ENCODE data around the gene QSOX2. TPM values are rescaled to one million over a fixed set of nuclear protein-coding genes. Genes with fewer than 3 reads are reported as not detected.

Gene QSOX2
- total RNA-seq, 1 donor from 2014 or later, result 24.9 TPM

DNA sequence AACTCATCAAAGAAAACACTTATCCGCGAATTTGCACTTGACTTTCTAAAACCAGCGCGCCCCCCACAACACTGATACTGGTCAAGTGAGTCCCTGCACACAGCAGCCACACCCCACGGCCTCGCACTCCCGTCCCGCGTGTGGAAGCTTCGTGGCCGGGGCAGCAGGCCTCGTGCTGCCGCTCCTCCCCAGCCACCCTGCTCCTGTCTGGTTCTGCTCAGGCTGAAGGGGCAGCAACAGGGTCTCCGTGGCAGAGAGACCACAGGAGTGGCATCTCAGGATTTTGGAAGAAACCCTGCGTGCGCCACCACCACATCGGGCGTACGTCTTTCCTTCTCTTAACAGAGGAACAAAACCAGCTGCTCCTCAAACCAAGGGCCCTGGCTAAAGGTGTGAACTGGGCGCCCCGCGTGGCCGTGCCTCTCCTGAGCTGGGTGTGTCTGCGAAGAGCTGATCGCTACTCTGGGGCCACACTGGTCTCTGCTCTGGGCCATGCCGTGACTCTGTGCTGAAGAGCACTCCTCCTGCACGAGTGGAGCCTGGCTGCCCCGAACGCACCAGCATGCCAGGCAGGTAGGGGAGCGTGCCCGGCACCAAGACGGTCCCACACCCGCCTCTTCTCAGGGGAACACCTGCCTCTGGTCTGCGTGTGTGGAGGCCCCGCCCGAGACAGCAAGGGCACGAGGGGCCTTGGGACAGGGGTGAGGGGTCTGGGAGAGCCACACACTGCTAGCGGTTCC lies 23.3 kb downstream of the QSOX2 start:
- H3K4me1 Mint-ChIP-seq (ENCODE audit: low read depth), result peaks cover 9% of the 10 kb centered on the region
- H3K4me3 Mint-ChIP-seq (ENCODE audit: low read depth), result no peak overlapping the region
- H3K9me3 Mint-ChIP-seq, result no peaks in the 10 kb centered on the region
- peaks cover 55% of the 10 kb centered on the region for H3K36me3 Mint-ChIP-seq (ENCODE audit: low read depth)
- no peak overlapping the region for H3K27ac Mint-ChIP-seq
- no peaks in the 10 kb centered on the region for H3K27me3 Mint-ChIP-seq (ENCODE audit: low read depth)
- intact Hi-C loops (cut with micrococcal nuclease), result no loop called here
- DNase-seq (ENCODE audit: low spot score), result no peak

DNA sequence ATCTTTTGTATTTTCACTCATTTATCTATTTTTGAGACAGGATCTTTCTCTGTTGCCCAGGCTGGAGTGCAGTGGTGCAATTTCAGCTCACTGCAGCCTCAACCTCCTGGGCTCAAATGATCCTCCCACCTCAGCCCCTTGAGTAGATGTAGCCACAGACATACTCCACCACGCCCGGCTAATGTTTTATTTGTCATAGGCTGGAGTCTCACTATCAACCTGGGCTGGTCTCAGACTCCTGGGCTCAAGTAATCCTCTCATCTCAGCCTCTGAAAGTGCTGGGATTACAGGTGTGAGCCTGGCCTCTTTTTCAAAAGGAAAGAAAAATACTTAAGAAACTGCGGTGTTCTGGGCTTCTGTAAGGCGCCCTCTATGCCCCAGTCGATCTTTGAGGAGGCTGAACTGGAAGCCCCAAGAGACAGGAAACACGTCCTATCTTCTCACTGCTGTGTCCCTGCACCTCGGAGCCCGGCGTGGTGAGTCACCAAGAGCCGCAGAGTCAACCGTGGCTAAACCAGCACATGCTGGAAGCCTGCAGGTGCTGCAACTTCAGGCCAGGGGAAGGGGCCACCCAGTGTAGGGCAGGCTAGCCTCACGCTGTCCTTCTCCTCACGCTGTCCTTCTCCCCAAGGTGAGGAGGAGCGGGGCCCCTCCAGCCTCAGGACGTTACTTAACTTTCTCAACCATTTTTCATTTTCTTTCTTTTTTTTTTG lies 25.4 kb downstream of the QSOX2 start:
- Mint-ChIP-seq H3K4me1 (ENCODE audit: low read depth) (peaks cover 8% of the 10 kb centered on the region), H3K9me3 (no peaks in the 10 kb centered on the region), H3K27me3 (ENCODE audit: low read depth) (no peaks in the 10 kb centered on the region), H3K4me3 (ENCODE audit: low read depth) (no peak overlapping the region), H3K36me3 (ENCODE audit: low read depth) (peaks cover 59% of the 10 kb centered on the region), H3K27ac (no peak overlapping the region)
- intact Hi-C loops (cut with micrococcal nuclease), result no loop called here
- no peak for DNase-seq (ENCODE audit: low spot score)

GRCh38 chr9:136219276-136219675 lies 26.3 kb downstream of the QSOX2 start:
- intact Hi-C loops (cut with micrococcal nuclease), result no loop called here
- Mint-ChIP-seq H3K27me3 (ENCODE audit: low read depth) (no peaks in the 10 kb centered on the region), H3K27ac (no peak overlapping the region), H3K4me3 (ENCODE audit: low read depth) (no peak overlapping the region), H3K36me3 (ENCODE audit: low read depth) (peaks cover 64% of the 10 kb centered on the region), H3K4me1 (ENCODE audit: low read depth) (peaks cover 5% of the 10 kb centered on the region), H3K9me3 (no peaks in the 10 kb centered on the region)
- DNase-seq (ENCODE audit: low spot score), result no peak

DNA sequence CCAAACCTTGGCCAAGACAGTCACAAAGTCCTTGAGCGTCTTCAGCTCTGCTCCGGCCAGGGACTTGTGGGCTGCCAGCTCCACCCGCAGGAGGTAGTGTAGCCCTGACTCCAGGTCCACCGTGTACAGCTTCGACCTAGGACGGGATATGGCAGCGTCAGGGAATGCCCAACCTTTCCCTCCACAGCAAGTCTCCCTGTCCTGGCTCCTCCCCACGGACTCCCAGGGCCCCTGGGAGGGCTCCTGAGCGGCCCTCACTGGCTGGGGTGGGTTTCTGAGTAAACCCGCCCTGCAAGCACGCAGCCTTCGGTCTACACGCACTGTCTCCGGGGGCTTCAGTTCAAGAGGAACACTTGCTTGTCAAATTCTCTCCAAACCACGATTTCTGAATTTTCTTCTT lies 26.9 kb downstream of the QSOX2 start:
- intact Hi-C loops (cut with micrococcal nuclease), result no loop called here
- no peaks in the 10 kb centered on the region for H3K27me3 Mint-ChIP-seq (ENCODE audit: low read depth)
- peaks cover 5% of the 10 kb centered on the region for H3K4me1 Mint-ChIP-seq (ENCODE audit: low read depth)
- peaks cover 68% of the 10 kb centered on the region for H3K36me3 Mint-ChIP-seq (ENCODE audit: low read depth)
- H3K4me3 Mint-ChIP-seq (ENCODE audit: low read depth), result no peak overlapping the region
- no peaks in the 10 kb centered on the region for H3K9me3 Mint-ChIP-seq
- no peak for DNase-seq (ENCODE audit: low spot score)
- H3K27ac Mint-ChIP-seq, result no peak overlapping the region

GRCh38 chr9:136218271-136218670 lies 27.3 kb downstream of the QSOX2 start:
- DNase-seq (ENCODE audit: low spot score), result no peak
- Mint-ChIP-seq H3K27me3 (ENCODE audit: low read depth) (no peaks in the 10 kb centered on the region), H3K4me1 (ENCODE audit: low read depth) (peaks cover 5% of the 10 kb centered on the region), H3K9me3 (no peaks in the 10 kb centered on the region), H3K27ac (no peak overlapping the region), H3K4me3 (ENCODE audit: low read depth) (no peak overlapping the region), H3K36me3 (ENCODE audit: low read depth) (peaks cover 68% of the 10 kb centered on the region)
- intact Hi-C loops (cut with micrococcal nuclease), result no loop called here

DNA sequence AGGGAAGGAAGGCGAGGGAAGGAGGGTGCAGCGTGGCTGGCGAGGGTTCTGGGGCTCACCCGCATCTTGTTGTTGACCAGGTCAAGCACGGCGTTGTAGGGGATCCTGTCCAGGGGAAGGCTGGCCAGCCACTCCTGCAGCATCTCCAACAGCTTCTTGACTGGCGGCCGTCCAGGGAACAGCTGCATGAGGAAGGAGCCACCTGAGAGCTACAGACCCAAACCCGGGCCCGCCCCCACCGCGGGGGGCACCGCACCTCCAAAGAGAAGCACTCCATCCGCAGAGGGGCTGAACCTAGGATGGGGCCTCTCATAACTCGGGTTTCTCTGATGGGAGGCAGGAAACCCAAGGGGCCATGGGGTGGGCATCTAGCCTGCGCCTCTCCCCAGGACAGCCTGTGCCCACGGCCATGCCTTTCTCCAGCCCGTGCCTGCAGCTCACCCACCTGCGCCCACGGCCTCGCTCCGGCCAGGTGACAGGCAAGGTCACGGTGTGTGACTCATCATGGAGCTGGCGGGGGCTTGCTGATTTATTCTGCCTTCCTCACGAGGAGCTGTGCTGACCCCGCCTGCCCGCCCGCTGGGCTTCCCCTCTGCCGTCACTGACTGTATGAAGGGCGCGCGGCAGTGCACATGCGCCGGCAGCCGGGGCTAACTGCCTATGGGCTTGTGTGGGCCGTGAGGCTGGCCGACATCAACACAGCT lies 28.9 kb downstream of the QSOX2 start:
- Mint-ChIP-seq H3K9me3 (no peaks in the 10 kb centered on the region), H3K4me1 (ENCODE audit: low read depth) (peaks cover 5% of the 10 kb centered on the region), H3K36me3 (ENCODE audit: low read depth) (peaks cover 70% of the 10 kb centered on the region), H3K27me3 (ENCODE audit: low read depth) (no peaks in the 10 kb centered on the region), H3K27ac (no peak overlapping the region), H3K4me3 (ENCODE audit: low read depth) (no peak overlapping the region)
- intact Hi-C loops (cut with micrococcal nuclease), result no loop called here
- no peak for DNase-seq (ENCODE audit: low spot score)

- Mint-ChIP-seq H3K36me3 (ENCODE audit: low read depth) (peaks cover 53% of the 10 kb centered on the region), H3K27ac (no peak overlapping the region), H3K4me3 (ENCODE audit: low read depth) (no peak overlapping the region), H3K4me1 (ENCODE audit: low read depth) (no peaks in the 10 kb centered on the region), H3K9me3 (no peaks in the 10 kb centered on the region), H3K27me3 (ENCODE audit: low read depth) (no peaks in the 10 kb centered on the region)
- no peak for DNase-seq (ENCODE audit: low spot score)
- intact Hi-C loops (cut with micrococcal nuclease), result no loop called here
Observed at GRCh38 chr9:136213733-136214132, 31.9 kb downstream of the QSOX2 start.

DNA sequence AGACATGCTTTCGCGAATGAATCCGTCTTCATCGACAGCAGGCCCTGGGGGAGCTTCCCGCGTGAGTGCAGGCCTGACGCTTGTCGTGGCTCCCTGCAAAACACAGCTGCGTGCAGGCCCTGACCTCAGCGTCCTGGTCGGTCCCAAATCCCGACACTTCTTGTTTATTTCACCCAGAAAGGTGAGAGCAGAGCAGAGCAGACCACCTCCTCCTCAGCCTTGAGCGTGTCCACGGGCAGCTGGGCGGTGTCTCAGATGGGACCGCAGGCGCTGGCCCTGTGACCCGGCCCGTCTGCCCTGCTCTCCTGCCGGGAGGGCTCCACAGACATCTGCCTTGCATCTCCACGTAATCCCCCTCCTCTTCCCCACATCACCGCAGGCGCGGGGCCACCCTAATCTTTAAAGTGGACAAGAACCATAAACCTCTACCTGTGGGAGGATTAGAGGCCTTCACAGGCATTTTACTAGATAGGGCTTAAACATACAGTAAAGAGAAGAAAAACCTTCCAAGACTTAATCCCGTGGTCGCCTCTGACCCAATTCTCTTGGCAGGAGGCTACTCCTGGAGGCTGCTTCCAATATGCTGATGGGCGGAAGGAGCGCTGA lies 33.2 kb downstream of the QSOX2 start:
- intact Hi-C loops (cut with micrococcal nuclease), result no loop called here
- Mint-ChIP-seq H3K27ac (no peak overlapping the region), H3K4me3 (ENCODE audit: low read depth) (no peak overlapping the region), H3K9me3 (no peaks in the 10 kb centered on the region), H3K4me1 (ENCODE audit: low read depth) (no peaks in the 10 kb centered on the region), H3K27me3 (ENCODE audit: low read depth) (no peaks in the 10 kb centered on the region), H3K36me3 (ENCODE audit: low read depth) (peaks cover 48% of the 10 kb centered on the region)
- DNase-seq (ENCODE audit: low spot score), result no peak

- Mint-ChIP-seq H3K4me3 (ENCODE audit: low read depth) (no peak overlapping the region), H3K9me3 (no peaks in the 10 kb centered on the region), H3K27ac (no peak overlapping the region), H3K27me3 (ENCODE audit: low read depth) (no peaks in the 10 kb centered on the region), H3K4me1 (ENCODE audit: low read depth) (no peaks in the 10 kb centered on the region), H3K36me3 (ENCODE audit: low read depth) (peaks cover 54% of the 10 kb centered on the region)
- no peak for DNase-seq (ENCODE audit: low spot score)
- intact Hi-C loops (cut with micrococcal nuclease), result no loop called here
Observed at GRCh38 chr9:136211441-136212344, 33.9 kb downstream of the QSOX2 start.

DNA sequence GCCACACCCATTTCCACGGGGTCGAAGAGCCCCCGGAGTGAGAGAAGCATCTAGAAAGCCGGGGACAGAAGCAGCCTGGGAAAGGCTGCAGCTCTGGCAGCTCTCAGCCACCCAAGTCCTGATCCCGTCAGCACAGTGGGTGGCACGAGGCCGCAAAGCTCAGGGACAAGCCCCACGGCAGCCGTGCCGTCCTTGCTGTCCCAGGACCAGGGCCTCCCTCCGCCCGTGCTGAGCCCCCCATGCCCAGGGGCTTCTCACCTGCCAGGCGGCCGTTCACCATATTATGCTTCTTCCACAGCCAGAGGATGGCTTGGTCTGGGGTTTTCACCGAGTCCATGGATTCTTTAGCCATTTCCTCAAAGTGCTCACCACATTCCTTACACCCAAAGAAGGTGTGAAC lies 34.6 kb downstream of the QSOX2 start:
- H3K9me3 Mint-ChIP-seq, result no peaks in the 10 kb centered on the region
- H3K27me3 Mint-ChIP-seq (ENCODE audit: low read depth), result peaks cover 2% of the 10 kb centered on the region
- H3K27ac Mint-ChIP-seq, result no peak overlapping the region
- peaks cover 56% of the 10 kb centered on the region for H3K36me3 Mint-ChIP-seq (ENCODE audit: low read depth)
- H3K4me3 Mint-ChIP-seq (ENCODE audit: low read depth), result no peak overlapping the region
- DNase-seq (ENCODE audit: low spot score), result no peak
- intact Hi-C loops (cut with micrococcal nuclease), result no loop called here
- no peaks in the 10 kb centered on the region for H3K4me1 Mint-ChIP-seq (ENCODE audit: low read depth)

DNA sequence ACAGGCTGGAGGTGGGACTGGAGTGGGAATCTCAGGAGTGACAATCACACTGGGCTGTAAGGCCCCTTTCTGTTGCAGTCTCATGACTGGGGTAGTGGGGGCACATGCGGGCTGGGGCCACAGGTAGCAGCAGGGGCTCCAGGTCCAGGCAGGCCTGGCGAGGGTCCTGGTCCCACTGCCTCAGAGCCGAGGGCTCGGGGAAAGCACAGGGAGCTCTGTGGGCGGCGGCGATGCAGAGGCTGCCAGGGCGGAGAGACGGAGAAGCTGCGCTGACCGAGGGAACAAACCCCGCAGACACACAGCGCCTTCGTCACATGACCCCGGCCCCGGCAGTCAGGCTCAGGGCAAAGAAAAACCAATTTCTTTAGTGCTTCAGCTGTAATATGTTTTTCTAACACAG lies 35.3 kb downstream of the QSOX2 start:
- Mint-ChIP-seq H3K36me3 (ENCODE audit: low read depth) (peaks cover 50% of the 10 kb centered on the region), H3K9me3 (no peaks in the 10 kb centered on the region), H3K27me3 (ENCODE audit: low read depth) (peaks cover 2% of the 10 kb centered on the region), H3K27ac (no peak overlapping the region), H3K4me1 (ENCODE audit: low read depth) (no peaks in the 10 kb centered on the region), H3K4me3 (ENCODE audit: low read depth) (no peak overlapping the region)
- DNase-seq (ENCODE audit: low spot score), result no peak
- intact Hi-C loops (cut with micrococcal nuclease), result no loop called here

GRCh38 chr9:136209786-136210185 lies 35.8 kb downstream of the QSOX2 start:
- Mint-ChIP-seq H3K4me3 (ENCODE audit: low read depth) (no peak overlapping the region), H3K27me3 (ENCODE audit: low read depth) (peaks cover 2% of the 10 kb centered on the region), H3K36me3 (ENCODE audit: low read depth) (peaks cover 45% of the 10 kb centered on the region), H3K27ac (no peak overlapping the region), H3K4me1 (ENCODE audit: low read depth) (no peaks in the 10 kb centered on the region), H3K9me3 (no peaks in the 10 kb centered on the region)
- intact Hi-C loops (cut with micrococcal nuclease), result no loop called here
- DNase-seq (ENCODE audit: low spot score), result no peak
